NCI-H1092 treated with DMSO at 0.1 percent for 48 hours (cell line): ENCODE data around the gene BHLHA9.
"Not testable (repeated sequence)": the region's sequence is repeated elsewhere in the genome, so short reads cannot be mapped to it uniquely, and the experiment has no call there.

Experiments
- DNase-seq: peaks from one replicate; lab custom pipeline; 2025; lab: John Stamatoyannopoulos, UW

Gene BHLHA9

GRCh38 chr17:1270210-1271029 lies at the start of gene BHLHA9:
BHLHA9 (plus strand) TSS chr17:1270444; CDS start chr17:1270564, 120 bp downstream.
- no peak for DNase-seq

- no peak for DNase-seq
Measured at GRCh38 chr17:1221209-1221608, 49.0 kb upstream of the BHLHA9 start.

- DNase-seq, result no peak
Measured at GRCh38 chr17:1222321-1222720, 47.9 kb upstream of the BHLHA9 start.

- DNase-seq, result no peak
Measured at GRCh38 chr17:1223662-1224061, 46.6 kb upstream of the BHLHA9 start.

- DNase-seq, result no peak
Measured at GRCh38 chr17:1224330-1224729, 45.9 kb upstream of the BHLHA9 start.

GRCh38 chr17:1226308-1226707 lies 43.9 kb upstream of the BHLHA9 start:
- no peak for DNase-seq

GRCh38 chr17:1227365-1227764 lies 42.9 kb upstream of the BHLHA9 start:
- DNase-seq, result no peak

GRCh38 chr17:1227917-1228780 lies 42.1 kb upstream of the BHLHA9 start:
- DNase-seq, result no peak

- DNase-seq, result no peak
Measured at GRCh38 chr17:1228781-1229348, 41.4 kb upstream of the BHLHA9 start.

- DNase-seq, result no peak
Measured at GRCh38 chr17:1229349-1229899, 40.8 kb upstream of the BHLHA9 start.

- DNase-seq, result no peak
Measured at GRCh38 chr17:1229900-1230501, 40.2 kb upstream of the BHLHA9 start.

- DNase-seq, result no peak
Measured at GRCh38 chr17:1231456-1231855, 38.8 kb upstream of the BHLHA9 start.

- no peak for DNase-seq
Measured at GRCh38 chr17:1232331-1232730, 37.9 kb upstream of the BHLHA9 start.

GRCh38 chr17:1232786-1233185 lies 37.5 kb upstream of the BHLHA9 start:
- no peak for DNase-seq

- DNase-seq, result no peak
Measured at GRCh38 chr17:1234455-1234854, 35.8 kb upstream of the BHLHA9 start.

GRCh38 chr17:1237471-1237870 lies 32.8 kb upstream of the BHLHA9 start:
- no peak for DNase-seq

- no peak for DNase-seq
Measured at GRCh38 chr17:1239210-1239609, 31.0 kb upstream of the BHLHA9 start.

GRCh38 chr17:1240426-1240825 lies 29.8 kb upstream of the BHLHA9 start:
- DNase-seq, result not testable (repeated sequence)

- peak; percentile 87 for DNase-seq
Measured at GRCh38 chr17:1241929-1242328, 28.3 kb upstream of the BHLHA9 start.

GRCh38 chr17:1244606-1245012 lies 25.6 kb upstream of the BHLHA9 start:
- no peak for DNase-seq

GRCh38 chr17:1251866-1252608 lies 18.2 kb upstream of the BHLHA9 start:
- peak; percentile 92 for DNase-seq
